ENCODE measurements around the gene TRIM63. TPM values are rescaled to one million over a fixed set of nuclear protein-coding genes. Genes with fewer than 3 reads are reported as not detected.
A peak's percentile ranks its signal among the peaks of the same experiment; 100 is the strongest.

Gene TRIM63
- total and polyA plus RNA-seq, 2 of the 13 experiments (the other 11 are each of a cell fraction or from before 2014, with no cell fraction given) = not detected

DNA sequence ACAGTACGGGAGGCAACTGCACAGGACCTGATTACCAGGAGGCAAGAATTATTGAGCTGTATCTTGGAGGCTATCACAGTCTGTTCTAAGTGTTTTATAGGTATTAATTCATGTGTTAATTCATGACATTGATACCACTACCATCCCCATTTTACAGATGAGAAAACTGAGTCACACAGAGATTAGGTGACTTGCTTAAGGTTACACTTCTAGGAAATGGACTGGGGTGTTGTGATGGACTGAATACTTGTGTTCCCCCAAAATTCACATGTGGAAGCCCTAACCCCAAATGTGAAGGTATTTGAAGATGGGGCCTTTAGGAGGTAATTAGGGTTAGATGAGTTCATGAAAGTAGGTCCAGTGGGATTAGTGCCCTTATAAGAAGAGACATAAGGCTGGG lies 10.1 kb upstream of the TRIM63 start:
- no peak overlapping the region for H3K4me3 ChIP-seq (replicated peaks in 1 of 3; ENCODE audit: insufficient read depth in 1 of 3, low read depth in 2 of 3, low read length in 3 of 3)
- H3K4me1 ChIP-seq (ENCODE audit: insufficient read depth, low read length) = 0 out of 2 replicates have a peak, but pooled peaks cover 7% of the 10 kb centered on the region
- in situ Hi-C loops (cut with HindIII; ENCODE audit: extremely low pct_ligation_motif_present, low pct_unique_long_range_greater_than_20kb) = no loop called here
- H3K27ac ChIP-seq (ENCODE audit: extremely low read length, insufficient read depth, low read length) = no peak overlapping the region
- H3K9me3 ChIP-seq (ENCODE audit: low read length) = no peaks in the 10 kb centered on the region
- ChIA-PET POLR2A (no interaction called here), CTCF (ENCODE audit: low intra/inter-chr PET ratio, low total read pairs) (no interaction called here)
- H3K79me2 ChIP-seq (ENCODE audit: insufficient read depth, low read length) = no peaks in the 10 kb centered on the region
- ATAC-seq (no peak), DNase-seq (ENCODE audit: low spot score) (no peak), FAIRE-seq (no peak)
- peaks cover 0 to 6% of the 10 kb centered on the region in 2 experiments; a peak in 3 of 5 replicates for H3K27me3 ChIP-seq (ENCODE audit: control insufficient read depth in 1 of 2, insufficient read depth in 2 of 2, low read length in 2 of 2)
- H3K9ac ChIP-seq (ENCODE audit: insufficient read depth, low read depth, low read length) = no peak overlapping the region
- intact Hi-C loops (cut with micrococcal nuclease; ENCODE audit: unreplicated experiment) = no loop called here
- WGBS (ENCODE audit: low lambda C conversion rate) = 80% methylated on average over 1 of the region's 1 CpG
- no TSS peak for BruUV-seq (replicated peaks)
- no peaks in the 10 kb centered on the region for H4K20me1 ChIP-seq (ENCODE audit: insufficient read depth, low read length)
- H3K4me2 ChIP-seq (ENCODE audit: low read depth, low read length) = no peak overlapping the region
- TF ChIP-seq RFX5 (IDR thresholded peaks at IDR 0.05; ENCODE audit: low read depth, low read length) (no peak), ZNF629 (CRISPR knock-in tag; conservative IDR thresholded peaks at IDR 0.05) (0 out of 2 replicates have a peak, but pooled peaks have one; percentile 45)
- H3K36me3 ChIP-seq (replicated peaks in 1 of 2; ENCODE audit: control insufficient read depth in 1 of 2, insufficient read depth in 2 of 2, low read length in 2 of 2) = no peaks in the 10 kb centered on the region
- no peak overlapping the region for H2AFZ ChIP-seq (ENCODE audit: low read length)

DNA sequence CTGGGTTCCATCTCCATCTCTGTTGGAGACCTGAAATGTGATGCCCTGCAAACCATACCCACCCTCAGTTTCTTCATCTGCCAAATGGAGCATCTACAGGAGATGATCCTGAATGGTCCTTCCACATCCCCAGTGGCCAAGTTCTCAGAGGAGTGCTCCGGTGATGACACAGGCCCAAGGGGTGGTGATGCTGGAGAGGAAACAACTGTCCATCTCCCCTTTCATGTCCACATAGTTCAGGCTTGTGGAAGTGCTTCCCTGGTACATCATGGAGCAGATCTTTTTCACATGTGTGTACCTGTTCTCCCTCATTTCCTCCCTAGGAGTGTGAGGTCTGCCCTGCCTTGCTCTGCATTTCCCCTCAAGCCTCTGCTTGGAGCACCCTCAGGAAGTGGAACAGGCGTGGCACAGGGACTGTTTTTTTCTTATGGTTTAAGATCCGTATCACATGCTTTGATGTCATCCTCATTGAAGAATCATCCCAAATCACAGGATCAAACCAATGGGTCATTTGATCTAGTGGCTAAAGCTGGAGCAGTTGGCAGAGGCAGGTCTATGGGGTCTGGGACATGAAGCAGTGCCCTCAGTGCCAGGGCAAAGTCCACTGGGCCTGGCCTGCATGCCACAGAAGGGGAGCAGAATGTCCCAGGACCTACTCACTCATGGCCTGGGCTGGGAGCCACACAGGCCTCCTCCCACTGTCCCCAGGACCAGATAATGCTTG lies 8.2 kb upstream of the TRIM63 start:
- no peak for FAIRE-seq
- Histone ChIP-seq H3K4me2 (ENCODE audit: low read depth, low read length) (no peak overlapping the region), H3K36me3 (replicated peaks in 1 of 2; ENCODE audit: control insufficient read depth in 1 of 2, insufficient read depth in 2 of 2, low read length in 2 of 2) (no peaks in the 10 kb centered on the region), H3K9me3 (ENCODE audit: low read length) (no peaks in the 10 kb centered on the region), H3K27ac (ENCODE audit: extremely low read length, insufficient read depth, low read length) (no peak overlapping the region), H4K20me1 (ENCODE audit: insufficient read depth, low read length) (no peaks in the 10 kb centered on the region), H2AFZ (ENCODE audit: low read length) (no peak overlapping the region), H3K4me3 (replicated peaks in 1 of 3; ENCODE audit: insufficient read depth in 1 of 3, low read depth in 2 of 3, low read length in 3 of 3) (no peak overlapping the region), H3K9ac (ENCODE audit: insufficient read depth, low read depth, low read length) (no peak overlapping the region), H3K79me2 (ENCODE audit: insufficient read depth, low read length) (no peaks in the 10 kb centered on the region), H3K27me3 (ENCODE audit: control insufficient read depth in 1 of 2, insufficient read depth in 2 of 2, low read length in 2 of 2) (peaks cover 0 to 11% of the 10 kb centered on the region in 2 experiments; a peak in 4 of 5 replicates), H3K4me1 (ENCODE audit: insufficient read depth, low read length) (0 out of 2 replicates have a peak, but pooled peaks cover 7% of the 10 kb centered on the region)
- 25% methylated on average over 3 of the region's 3 CpGs for WGBS (ENCODE audit: low lambda C conversion rate)
- in situ Hi-C loops (cut with HindIII; ENCODE audit: extremely low pct_ligation_motif_present, low pct_unique_long_range_greater_than_20kb) = no loop called here
- no peak for DNase-seq (ENCODE audit: low spot score)
- no TSS peak for BruUV-seq (replicated peaks)
- no peak for ATAC-seq
- ChIA-PET CTCF (ENCODE audit: low intra/inter-chr PET ratio, low total read pairs) (no interaction called here), POLR2A (no interaction called here)
- intact Hi-C loops (cut with micrococcal nuclease; ENCODE audit: unreplicated experiment) = no loop called here
- no peak for TF ChIP-seq SMARCC2 (IDR thresholded peaks at IDR 0.05)
- TF ChIP-seq, protein P1, sequence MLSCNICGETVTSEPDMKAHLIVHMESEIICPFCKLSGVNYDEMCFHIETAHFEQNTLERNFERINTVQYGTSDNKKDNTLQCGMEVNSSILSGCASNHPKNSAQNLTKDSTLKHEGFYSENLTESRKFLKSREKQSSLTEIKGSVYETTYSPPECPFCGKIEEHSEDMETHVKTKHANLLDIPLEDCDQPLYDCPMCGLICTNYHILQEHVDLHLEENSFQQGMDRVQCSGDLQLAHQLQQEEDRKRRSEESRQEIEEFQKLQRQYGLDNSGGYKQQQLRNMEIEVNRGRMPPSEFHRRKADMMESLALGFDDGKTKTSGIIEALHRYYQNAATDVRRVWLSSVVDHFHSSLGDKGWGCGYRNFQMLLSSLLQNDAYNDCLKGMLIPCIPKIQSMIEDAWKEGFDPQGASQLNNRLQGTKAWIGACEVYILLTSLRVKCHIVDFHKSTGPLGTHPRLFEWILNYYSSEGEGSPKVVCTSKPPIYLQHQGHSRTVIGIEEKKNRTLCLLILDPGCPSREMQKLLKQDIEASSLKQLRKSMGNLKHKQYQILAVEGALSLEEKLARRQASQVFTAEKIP (CRISPR knock-in tag; IDR thresholded peaks at IDR 0.05; ENCODE audit: borderline replicate concordance) = no peak
- TF ChIP-seq, protein P2, sequence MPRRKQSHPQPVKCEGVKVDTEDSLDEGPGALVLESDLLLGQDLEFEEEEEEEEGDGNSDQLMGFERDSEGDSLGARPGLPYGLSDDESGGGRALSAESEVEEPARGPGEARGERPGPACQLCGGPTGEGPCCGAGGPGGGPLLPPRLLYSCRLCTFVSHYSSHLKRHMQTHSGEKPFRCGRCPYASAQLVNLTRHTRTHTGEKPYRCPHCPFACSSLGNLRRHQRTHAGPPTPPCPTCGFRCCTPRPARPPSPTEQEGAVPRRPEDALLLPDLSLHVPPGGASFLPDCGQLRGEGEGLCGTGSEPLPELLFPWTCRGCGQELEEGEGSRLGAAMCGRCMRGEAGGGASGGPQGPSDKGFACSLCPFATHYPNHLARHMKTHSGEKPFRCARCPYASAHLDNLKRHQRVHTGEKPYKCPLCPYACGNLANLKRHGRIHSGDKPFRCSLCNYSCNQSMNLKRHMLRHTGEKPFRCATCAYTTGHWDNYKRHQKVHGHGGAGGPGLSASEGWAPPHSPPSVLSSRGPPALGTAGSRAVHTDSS (CRISPR knock-in tag; conservative IDR thresholded peaks at IDR 0.05) = no peak
- no peak for TF ChIP-seq NR2C2 (CRISPR knock-in tag; IDR thresholded peaks at IDR 0.05; ENCODE audit: borderline replicate concordance)
- no peak for TF ChIP-seq MIER3 (CRISPR knock-in tag; IDR thresholded peaks at IDR 0.05; ENCODE audit: borderline replicate concordance)
- TF ChIP-seq ZNF205 (CRISPR knock-in tag; IDR thresholded peaks at IDR 0.05) = no peak
- TF ChIP-seq SCMH1 (CRISPR knock-in tag; IDR thresholded peaks at IDR 0.05; ENCODE audit: borderline replicate concordance) = no peak
- TF ChIP-seq MAFK (conservative IDR thresholded peaks at IDR 0.05 in 1 of 2, IDR thresholded peaks at IDR 0.05 in 1 of 2; ENCODE audit: low read length in 2 of 2) = no peak
- TF ChIP-seq REPIN1 (CRISPR knock-in tag; IDR thresholded peaks at IDR 0.05; ENCODE audit: borderline replicate concordance, low read depth) = no peak
- TF ChIP-seq MEIS1 (CRISPR knock-in tag; IDR thresholded peaks at IDR 0.05; ENCODE audit: borderline replicate concordance) = no peak
- TF ChIP-seq PHB2 (IDR thresholded peaks at IDR 0.05; ENCODE audit: partially characterized antibody) = no peak
- no peak for TF ChIP-seq MED1 (CRISPR knock-in tag; IDR thresholded peaks at IDR 0.05)
